ENCODE results near the gene TOB1.

DNA sequence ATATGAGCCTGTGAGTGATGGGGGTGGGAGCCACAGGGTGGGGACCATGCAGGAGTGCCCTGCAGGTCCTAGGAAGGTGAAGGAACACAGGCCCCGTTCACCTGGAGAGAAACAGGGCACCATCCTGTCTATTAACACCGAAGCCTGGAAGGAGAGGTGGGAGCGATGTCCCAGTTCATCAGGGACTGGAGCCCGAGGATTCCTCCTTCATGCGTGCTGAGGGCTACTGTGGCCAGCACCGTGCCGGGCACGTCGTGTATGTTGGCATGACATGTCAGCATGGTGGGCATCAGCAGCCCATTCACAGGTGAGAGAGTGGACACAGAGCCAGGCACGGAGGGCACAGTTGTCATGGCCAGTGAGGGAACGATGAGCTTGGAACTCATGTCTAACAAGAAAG is 29.3 kb downstream of the TOB1 start:
- no peak for TF ChIP-seq CTCF (optimal IDR thresholded peaks at IDR 0.05 in 1 of 3, IDR thresholded peaks at IDR 0.05 in 1 of 3, conservative IDR thresholded peaks at IDR 0.05 in 1 of 3; ENCODE audit: extremely low read depth in 1 of 3, insufficient read depth in 2 of 3, low read length in 3 of 3)
- no peak for TF ChIP-seq EZH2 (IDR thresholded peaks at IDR 0.05; ENCODE audit: low read length)
